GM19328 (cell line): ENCODE data around the gene RASD1.

Source experiments
- ATAC-seq: cut with Tn5 transposase; IDR thresholded peaks from one replicate; pipeline ENCODE4 v1.9.1; 2021; ENCODE audit warnings: mild to moderate bottlenecking, moderate library complexity; ENCODE audit not compliant: unreplicated experiment

The RASD1 gene

GRCh38 chr17:17496189-17497064 is at the start of gene RASD1:
RASD1 (minus strand) TSS chr17:17496395; CDS start chr17:17496181, 214 bp downstream.
- ATAC-seq = no peak

- ATAC-seq = no peak
These were observed 49.8 kb upstream of the RASD1 start for GRCh38 chr17:17545984-17546383.

- ATAC-seq = no peak
These were observed 49.0 kb upstream of the RASD1 start for GRCh38 chr17:17545031-17545820.

GRCh38 chr17:17542906-17543635 is 46.9 kb upstream of the RASD1 start:
- no peak for ATAC-seq

- ATAC-seq = no peak
These were observed 45.4 kb upstream of the RASD1 start for GRCh38 chr17:17541640-17542001.

- ATAC-seq = no peak
These were observed 44.9 kb upstream of the RASD1 start for GRCh38 chr17:17540935-17541639.

GRCh38 chr17:17540278-17540906 is 44.2 kb upstream of the RASD1 start:
- ATAC-seq = no peak

GRCh38 chr17:17539591-17539990 is 43.4 kb upstream of the RASD1 start:
- ATAC-seq = no peak

- ATAC-seq = no peak
These were observed 42.5 kb upstream of the RASD1 start for GRCh38 chr17:17538417-17539391.

- ATAC-seq = no peak
These were observed 41.3 kb upstream of the RASD1 start for GRCh38 chr17:17537311-17538099.

GRCh38 chr17:17536702-17537101 is 40.5 kb upstream of the RASD1 start:
- ATAC-seq = no peak

- no peak for ATAC-seq
These were observed 39.8 kb upstream of the RASD1 start for GRCh38 chr17:17535957-17536356.

GRCh38 chr17:17533901-17534441 is 37.8 kb upstream of the RASD1 start:
- ATAC-seq = no peak

- no peak for ATAC-seq
These were observed 36.8 kb upstream of the RASD1 start for GRCh38 chr17:17532991-17533390.

GRCh38 chr17:17531156-17531555 is 35.0 kb upstream of the RASD1 start:
- ATAC-seq = no peak

- no peak for ATAC-seq
These were observed 32.8 kb upstream of the RASD1 start for GRCh38 chr17:17528696-17529652.

- ATAC-seq = no peak
These were observed 31.8 kb upstream of the RASD1 start for GRCh38 chr17:17527956-17528500.
